Measurements from ENCODE around the gene KDM5A. TPM values are rescaled to one million over a fixed set of nuclear protein-coding genes. Genes with fewer than 3 reads are reported as not detected.

KDM5A gene
- total RNA-seq, 1 donor from 2014 or later = 79.8 TPM

DNA sequence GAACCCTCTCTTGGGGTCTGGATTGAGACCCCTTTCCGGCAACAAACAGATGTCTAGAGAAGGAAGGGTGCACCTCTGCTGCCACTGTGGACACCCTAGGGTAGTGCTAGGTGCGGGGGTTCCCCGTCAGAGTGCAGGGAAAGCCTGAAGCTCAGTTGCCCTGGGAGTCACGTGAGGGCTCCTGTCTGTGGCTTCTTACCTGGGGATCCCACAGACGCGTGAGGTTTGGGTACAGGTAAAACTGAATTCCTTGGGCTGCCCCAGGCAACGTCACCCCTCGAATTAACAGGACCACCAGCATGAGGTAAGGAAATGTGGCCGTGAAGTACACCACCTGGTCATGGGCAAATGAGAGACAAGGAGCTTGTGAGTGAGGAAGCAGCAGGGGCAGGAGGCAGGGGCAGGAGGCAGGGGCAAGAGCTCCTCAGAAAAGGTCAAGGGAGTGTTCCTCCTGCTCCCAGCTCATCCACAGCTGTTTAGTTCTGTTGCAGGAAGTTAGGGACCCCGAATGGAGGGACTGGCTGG lies 154.2 kb downstream of the KDM5A start:
- Histone ChIP-seq H3K9ac (ENCODE audit: low read length) (no peak overlapping the region), H2AFZ (ENCODE audit: low read depth, low read length) (no peak overlapping the region), H3K36me3 (ENCODE audit: insufficient read depth, low read length) (no peaks in the 10 kb centered on the region), H3K9me3 (ENCODE audit: insufficient read depth, low read depth, low read length) (peaks cover 7% of the 10 kb centered on the region), H3K27ac (ENCODE audit: low read depth, low read length) (no peak overlapping the region), H3K4me3 (ENCODE audit: insufficient read depth, low read depth, low read length) (no peak overlapping the region), H4K20me1 (ENCODE audit: insufficient read depth, low read length) (no peaks in the 10 kb centered on the region), H3K79me2 (ENCODE audit: insufficient read depth, low read length) (no peaks in the 10 kb centered on the region), H3K27me3 (ENCODE audit: insufficient read depth, low read length) (peaks cover 22% of the 10 kb centered on the region), H3K4me1 (ENCODE audit: insufficient read depth, low read length) (no peaks in the 10 kb centered on the region), H3K4me2 (ENCODE audit: low read length) (no peak overlapping the region)
- no peak for FAIRE-seq
- Mint-ChIP-seq H3K27ac (ENCODE audit: unreplicated experiment) (no peak overlapping the region), H3K4me1 (ENCODE audit: low read depth, unreplicated experiment) (no peaks in the 10 kb centered on the region), H3K36me3 (ENCODE audit: low read depth, unreplicated experiment) (peaks cover 23% of the 10 kb centered on the region), H3K4me3 (ENCODE audit: unreplicated experiment) (no peak overlapping the region), H3K9me3 (ENCODE audit: unreplicated experiment) (peaks cover 22% of the 10 kb centered on the region), H3K27me3 (ENCODE audit: low read depth, unreplicated experiment) (peaks cover 15% of the 10 kb centered on the region)
- DNase-seq (ENCODE audit: low read depth) = no peak
- no peak for TF ChIP-seq EZH2 (IDR thresholded peaks at IDR 0.05; ENCODE audit: insufficient read depth, low read length)
- TF ChIP-seq, protein P1, sequence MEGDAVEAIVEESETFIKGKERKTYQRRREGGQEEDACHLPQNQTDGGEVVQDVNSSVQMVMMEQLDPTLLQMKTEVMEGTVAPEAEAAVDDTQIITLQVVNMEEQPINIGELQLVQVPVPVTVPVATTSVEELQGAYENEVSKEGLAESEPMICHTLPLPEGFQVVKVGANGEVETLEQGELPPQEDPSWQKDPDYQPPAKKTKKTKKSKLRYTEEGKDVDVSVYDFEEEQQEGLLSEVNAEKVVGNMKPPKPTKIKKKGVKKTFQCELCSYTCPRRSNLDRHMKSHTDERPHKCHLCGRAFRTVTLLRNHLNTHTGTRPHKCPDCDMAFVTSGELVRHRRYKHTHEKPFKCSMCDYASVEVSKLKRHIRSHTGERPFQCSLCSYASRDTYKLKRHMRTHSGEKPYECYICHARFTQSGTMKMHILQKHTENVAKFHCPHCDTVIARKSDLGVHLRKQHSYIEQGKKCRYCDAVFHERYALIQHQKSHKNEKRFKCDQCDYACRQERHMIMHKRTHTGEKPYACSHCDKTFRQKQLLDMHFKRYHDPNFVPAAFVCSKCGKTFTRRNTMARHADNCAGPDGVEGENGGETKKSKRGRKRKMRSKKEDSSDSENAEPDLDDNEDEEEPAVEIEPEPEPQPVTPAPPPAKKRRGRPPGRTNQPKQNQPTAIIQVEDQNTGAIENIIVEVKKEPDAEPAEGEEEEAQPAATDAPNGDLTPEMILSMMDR (IDR thresholded peaks at IDR 0.05; ENCODE audit: insufficient read depth, low read depth, low read length) = no peak

DNA sequence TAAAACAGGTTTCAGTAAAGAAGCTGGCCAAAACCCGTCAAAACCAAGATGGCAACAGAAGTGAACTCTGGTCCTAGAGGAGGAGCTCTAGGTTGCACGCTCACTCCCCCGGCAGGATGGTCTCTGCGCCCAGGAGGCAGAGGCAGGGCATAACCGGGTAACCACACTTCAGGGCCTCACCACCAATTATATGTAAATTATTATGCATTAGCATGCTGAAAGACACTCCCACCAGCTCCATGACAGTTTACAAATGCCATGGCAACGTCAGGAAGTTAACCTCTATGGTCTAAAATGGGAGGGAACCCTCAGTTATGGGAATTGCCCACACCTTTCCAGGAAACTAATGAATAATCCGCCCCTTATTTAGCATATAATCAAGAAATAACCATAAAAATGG lies 155.1 kb downstream of the KDM5A start:
- DNase-seq (ENCODE audit: low read depth) (no peak), FAIRE-seq (no peak)
- Mint-ChIP-seq H3K9me3 (ENCODE audit: unreplicated experiment) (peaks cover 22% of the 10 kb centered on the region), H3K36me3 (ENCODE audit: low read depth, unreplicated experiment) (peaks cover 23% of the 10 kb centered on the region), H3K4me1 (ENCODE audit: low read depth, unreplicated experiment) (no peaks in the 10 kb centered on the region), H3K4me3 (ENCODE audit: unreplicated experiment) (no peak overlapping the region), H3K27me3 (ENCODE audit: low read depth, unreplicated experiment) (peaks cover 22% of the 10 kb centered on the region), H3K27ac (ENCODE audit: unreplicated experiment) (no peak overlapping the region)
- Histone ChIP-seq H3K4me3 (ENCODE audit: insufficient read depth, low read depth, low read length) (no peak overlapping the region), H3K27ac (ENCODE audit: low read depth, low read length) (no peak overlapping the region), H2AFZ (ENCODE audit: low read depth, low read length) (no peak overlapping the region), H3K36me3 (ENCODE audit: insufficient read depth, low read length) (no peaks in the 10 kb centered on the region), H3K27me3 (ENCODE audit: insufficient read depth, low read length) (peaks cover 28% of the 10 kb centered on the region), H3K9ac (ENCODE audit: low read length) (no peak overlapping the region), H4K20me1 (ENCODE audit: insufficient read depth, low read length) (no peaks in the 10 kb centered on the region), H3K9me3 (ENCODE audit: insufficient read depth, low read depth, low read length) (peaks cover 7% of the 10 kb centered on the region), H3K4me2 (ENCODE audit: low read length) (no peak overlapping the region), H3K4me1 (ENCODE audit: insufficient read depth, low read length) (no peaks in the 10 kb centered on the region), H3K79me2 (ENCODE audit: insufficient read depth, low read length) (no peaks in the 10 kb centered on the region)
- TF ChIP-seq, protein P1 (IDR thresholded peaks at IDR 0.05; ENCODE audit: insufficient read depth, low read depth, low read length) = no peak
- TF ChIP-seq EZH2 (IDR thresholded peaks at IDR 0.05; ENCODE audit: insufficient read depth, low read length) = no peak

DNA sequence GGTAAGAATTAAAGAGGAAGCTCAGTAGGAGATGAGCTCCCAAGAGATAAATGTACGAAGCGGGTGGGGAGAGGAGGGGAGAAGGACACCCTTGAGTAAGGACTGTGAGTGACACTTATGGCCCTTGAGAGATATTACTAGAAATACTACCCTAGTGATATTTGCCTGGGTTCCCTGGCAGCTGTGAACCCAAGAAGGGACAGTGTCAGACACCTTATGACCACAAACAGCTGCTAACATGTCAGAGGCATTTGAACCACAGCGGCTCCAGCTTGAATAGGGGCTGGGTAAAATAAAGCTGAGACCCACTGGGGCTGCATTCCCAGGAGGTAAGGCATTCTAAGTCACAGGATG lies 155.5 kb downstream of the KDM5A start:
- H3K4me1 Mint-ChIP-seq (ENCODE audit: low read depth, unreplicated experiment) = no peaks in the 10 kb centered on the region
- H2AFZ ChIP-seq (ENCODE audit: low read depth, low read length) = no peak overlapping the region
- no peak for FAIRE-seq
- no peak overlapping the region for H3K4me3 Mint-ChIP-seq (ENCODE audit: unreplicated experiment)
- H3K9me3 ChIP-seq (ENCODE audit: insufficient read depth, low read depth, low read length) = peaks cover 7% of the 10 kb centered on the region
- H3K27ac ChIP-seq (ENCODE audit: low read depth, low read length) = no peak overlapping the region
- no peaks in the 10 kb centered on the region for H3K4me1 ChIP-seq (ENCODE audit: insufficient read depth, low read length)
- H3K79me2 ChIP-seq (ENCODE audit: insufficient read depth, low read length) = no peaks in the 10 kb centered on the region
- H3K36me3 ChIP-seq (ENCODE audit: insufficient read depth, low read length) = no peaks in the 10 kb centered on the region
- no peak overlapping the region for H3K4me2 ChIP-seq (ENCODE audit: low read length)
- H3K9ac ChIP-seq (ENCODE audit: low read length) = no peak overlapping the region
- TF ChIP-seq, protein P1 (IDR thresholded peaks at IDR 0.05; ENCODE audit: insufficient read depth, low read depth, low read length) = no peak
- no peak for TF ChIP-seq EZH2 (IDR thresholded peaks at IDR 0.05; ENCODE audit: insufficient read depth, low read length)
- peaks cover 22% of the 10 kb centered on the region for H3K9me3 Mint-ChIP-seq (ENCODE audit: unreplicated experiment)
- no peaks in the 10 kb centered on the region for H4K20me1 ChIP-seq (ENCODE audit: insufficient read depth, low read length)
- H3K27me3 Mint-ChIP-seq (ENCODE audit: low read depth, unreplicated experiment) = peaks cover 26% of the 10 kb centered on the region
- no peak overlapping the region for H3K27ac Mint-ChIP-seq (ENCODE audit: unreplicated experiment)
- H3K36me3 Mint-ChIP-seq (ENCODE audit: low read depth, unreplicated experiment) = peaks cover 23% of the 10 kb centered on the region
- H3K27me3 ChIP-seq (ENCODE audit: insufficient read depth, low read length) = peaks cover 32% of the 10 kb centered on the region
- DNase-seq (ENCODE audit: low read depth) = no peak
- no peak overlapping the region for H3K4me3 ChIP-seq (ENCODE audit: insufficient read depth, low read depth, low read length)
